ENCODE data around the gene CCDC54.

DNA sequence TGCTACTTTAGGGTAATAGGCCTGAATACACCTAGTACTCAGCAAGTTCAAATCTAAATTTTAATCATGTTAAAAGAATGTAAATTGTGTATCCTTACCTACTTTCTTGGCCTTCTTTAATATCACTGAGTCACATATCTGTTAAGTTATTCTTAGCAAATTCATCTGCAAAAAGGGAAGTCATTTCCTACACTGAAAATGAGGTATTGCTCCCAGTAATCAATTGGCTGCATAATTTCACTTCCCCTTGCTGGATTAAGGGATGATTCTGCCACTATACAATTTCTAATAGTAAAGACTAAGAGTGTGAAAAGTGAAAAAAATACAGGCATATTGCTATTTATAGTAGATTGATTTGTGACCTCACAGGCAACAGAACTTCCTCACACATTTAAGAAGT, 47.8 kb downstream of the CCDC54 start:
- TF ChIP-seq POLR2AphosphoS5 (IDR thresholded peaks at IDR 0.05; ENCODE audit: low read depth, low read length) = no peak
- TF ChIP-seq, protein P1, sequence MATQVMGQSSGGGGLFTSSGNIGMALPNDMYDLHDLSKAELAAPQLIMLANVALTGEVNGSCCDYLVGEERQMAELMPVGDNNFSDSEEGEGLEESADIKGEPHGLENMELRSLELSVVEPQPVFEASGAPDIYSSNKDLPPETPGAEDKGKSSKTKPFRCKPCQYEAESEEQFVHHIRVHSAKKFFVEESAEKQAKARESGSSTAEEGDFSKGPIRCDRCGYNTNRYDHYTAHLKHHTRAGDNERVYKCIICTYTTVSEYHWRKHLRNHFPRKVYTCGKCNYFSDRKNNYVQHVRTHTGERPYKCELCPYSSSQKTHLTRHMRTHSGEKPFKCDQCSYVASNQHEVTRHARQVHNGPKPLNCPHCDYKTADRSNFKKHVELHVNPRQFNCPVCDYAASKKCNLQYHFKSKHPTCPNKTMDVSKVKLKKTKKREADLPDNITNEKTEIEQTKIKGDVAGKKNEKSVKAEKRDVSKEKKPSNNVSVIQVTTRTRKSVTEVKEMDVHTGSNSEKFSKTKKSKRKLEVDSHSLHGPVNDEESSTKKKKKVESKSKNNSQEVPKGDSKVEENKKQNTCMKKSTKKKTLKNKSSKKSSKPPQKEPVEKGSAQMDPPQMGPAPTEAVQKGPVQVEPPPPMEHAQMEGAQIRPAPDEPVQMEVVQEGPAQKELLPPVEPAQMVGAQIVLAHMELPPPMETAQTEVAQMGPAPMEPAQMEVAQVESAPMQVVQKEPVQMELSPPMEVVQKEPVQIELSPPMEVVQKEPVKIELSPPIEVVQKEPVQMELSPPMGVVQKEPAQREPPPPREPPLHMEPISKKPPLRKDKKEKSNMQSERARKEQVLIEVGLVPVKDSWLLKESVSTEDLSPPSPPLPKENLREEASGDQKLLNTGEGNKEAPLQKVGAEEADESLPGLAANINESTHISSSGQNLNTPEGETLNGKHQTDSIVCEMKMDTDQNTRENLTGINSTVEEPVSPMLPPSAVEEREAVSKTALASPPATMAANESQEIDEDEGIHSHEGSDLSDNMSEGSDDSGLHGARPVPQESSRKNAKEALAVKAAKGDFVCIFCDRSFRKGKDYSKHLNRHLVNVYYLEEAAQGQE (IDR thresholded peaks at IDR 0.05; ENCODE audit: insufficient read depth in 1 of 2, low read depth in 2 of 2, low read length in 2 of 2) = no peak
